ENCODE measurements around the gene MSRB2.

DNA sequence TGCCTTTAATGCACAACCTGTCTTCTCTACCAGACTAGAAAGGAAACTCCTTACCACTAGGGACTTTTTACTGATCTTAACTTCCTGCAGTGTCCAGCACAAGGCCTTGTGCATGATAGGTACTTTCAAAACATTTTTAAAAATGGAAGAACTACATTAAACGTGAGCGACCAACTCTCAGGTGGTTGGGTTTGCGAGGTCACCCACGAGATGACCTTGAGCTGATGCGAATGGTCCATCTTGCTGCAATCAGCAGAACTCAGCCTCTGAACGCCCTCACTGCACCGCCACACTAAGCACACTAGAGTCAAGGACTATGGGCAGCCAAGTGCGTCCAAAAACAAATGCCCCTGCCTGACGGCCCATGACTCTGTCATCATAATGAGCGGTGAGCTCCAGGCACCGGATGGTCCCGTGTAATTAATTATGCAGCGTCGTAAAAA, 61.9 kb downstream of the MSRB2 start:
- TF ChIP-seq EZH2 (IDR thresholded peaks at IDR 0.05; ENCODE audit: low read length, missing control alignments): no peak
- TF ChIP-seq, protein P1, sequence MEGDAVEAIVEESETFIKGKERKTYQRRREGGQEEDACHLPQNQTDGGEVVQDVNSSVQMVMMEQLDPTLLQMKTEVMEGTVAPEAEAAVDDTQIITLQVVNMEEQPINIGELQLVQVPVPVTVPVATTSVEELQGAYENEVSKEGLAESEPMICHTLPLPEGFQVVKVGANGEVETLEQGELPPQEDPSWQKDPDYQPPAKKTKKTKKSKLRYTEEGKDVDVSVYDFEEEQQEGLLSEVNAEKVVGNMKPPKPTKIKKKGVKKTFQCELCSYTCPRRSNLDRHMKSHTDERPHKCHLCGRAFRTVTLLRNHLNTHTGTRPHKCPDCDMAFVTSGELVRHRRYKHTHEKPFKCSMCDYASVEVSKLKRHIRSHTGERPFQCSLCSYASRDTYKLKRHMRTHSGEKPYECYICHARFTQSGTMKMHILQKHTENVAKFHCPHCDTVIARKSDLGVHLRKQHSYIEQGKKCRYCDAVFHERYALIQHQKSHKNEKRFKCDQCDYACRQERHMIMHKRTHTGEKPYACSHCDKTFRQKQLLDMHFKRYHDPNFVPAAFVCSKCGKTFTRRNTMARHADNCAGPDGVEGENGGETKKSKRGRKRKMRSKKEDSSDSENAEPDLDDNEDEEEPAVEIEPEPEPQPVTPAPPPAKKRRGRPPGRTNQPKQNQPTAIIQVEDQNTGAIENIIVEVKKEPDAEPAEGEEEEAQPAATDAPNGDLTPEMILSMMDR (conservative IDR thresholded peaks at IDR 0.05 in 1 of 2, IDR thresholded peaks at IDR 0.05 in 1 of 2; ENCODE audit: low read depth in 1 of 2, low read length in 2 of 2): no peak

Data from fibroblast of lung (primary cell).